PC-3 (cell line): ENCODE data around the gene NFATC2IP. TPM values are rescaled to one million over a fixed set of nuclear protein-coding genes. Genes with fewer than 3 reads are reported as not detected.
A peak's percentile ranks its signal among the peaks of the same experiment; 100 is the strongest.

Experiments
- ATAC-seq: fragments of 200-7000 bp; cut with Tn5 transposase; 2 replicates; pipeline ENCODE4 v1.9.1; 2020; ENCODE audit warnings: mild to moderate bottlenecking, moderate library complexity
- BruUV-seq: library from RNA; stranded (reverse); fragments of 400-500 nt; replicated peaks from 2 replicates; lab custom pipeline; 2021; lab: Mats Ljungman, UMichigan
- CTCF ChIA-PET: fragments of 300-600 bp; sonication (Branson Sonifier 250); formaldehyde crosslinking; loops from one replicate; lab custom pipeline; 2022; ENCODE audit warnings: antibody characterized with exemption; lab: Charles Lee
- POLR2A ChIA-PET: fragments of 300-600 bp; sonication (Branson Sonifier 250); formaldehyde crosslinking; loops from one replicate; lab custom pipeline; 2022; ENCODE audit warnings: antibody characterized with exemption; ENCODE audit not compliant: unreplicated experiment; lab: Charles Lee
- DNase-seq: peaks from one replicate; pipeline ENCODE4 v3.0.0-alpha.2; 2015
- H2AFZ ChIP-seq: fragments of 300-600 bp; sonication (generic); 2 replicates; pipeline ENCODE4 v1.6.0; 2016; ENCODE audit warnings: antibody characterized with exemption, low read length
- H3F3A ChIP-seq: fragments of 300-600 bp; sonication (generic); one replicate; pipeline ENCODE4 v1.6.0; 2017; ENCODE audit warnings: antibody characterized with exemption, low read length, control low read depth, mild to moderate bottlenecking; ENCODE audit not compliant: unreplicated experiment
- H3K27ac ChIP-seq: fragments of 300-600 bp; sonication (generic); 2 replicates; pipeline ENCODE4 v1.5.1; 2016; ENCODE audit warnings: mild to moderate bottlenecking, low read length
- H3K27me3 ChIP-seq: fragments of 300-600 bp; sonication (generic); 2 replicates; pipeline ENCODE4 v1.6.1; 2016; ENCODE audit warnings: low read length, mixed read lengths
- H3K36me3 ChIP-seq: fragments of 300-600 bp; sonication (generic); 2 replicates; pipeline ENCODE4 v1.6.1; 2016; ENCODE audit warnings: low read depth, mixed run types, low read length, mixed read lengths
- H3K4me1 ChIP-seq: fragments of 300-600 bp; sonication (generic); 2 replicates; pipeline ENCODE4 v1.5.1; 2016; ENCODE audit warnings: low read length; ENCODE audit not compliant: insufficient read depth
- H3K4me2 ChIP-seq: fragments of 300-600 bp; sonication (generic); 2 replicates; pipeline ENCODE4 v1.6.0; 2016; ENCODE audit warnings: low read length
- H3K4me3 ChIP-seq: fragments of 300-600 bp; sonication (generic); 2 replicates; pipeline ENCODE4 v1.5.1; 2016; ENCODE audit warnings: mild to moderate bottlenecking, low read length, mixed read lengths
- H3K79me2 ChIP-seq: fragments of 300-600 bp; sonication (generic); 2 replicates; pipeline ENCODE4 v1.6.1; 2017; ENCODE audit warnings: low read length, mixed read lengths
- H3K9ac ChIP-seq: fragments of 300-600 bp; sonication (generic); 2 replicates; pipeline ENCODE4 v1.6.0; 2016; ENCODE audit warnings: mild to moderate bottlenecking, low read length
- H3K9me2 ChIP-seq: fragments of 300-600 bp; sonication (generic); replicated peaks from 2 replicates; pipeline ENCODE4 v1.6.1; 2016; ENCODE audit warnings: mixed run types, low read length, mixed read lengths
- H3K9me3 ChIP-seq: fragments of 300-600 bp; sonication (generic); 2 replicates; pipeline ENCODE4 v1.6.1; 2016; ENCODE audit warnings: low read length, mixed read lengths
- H4K20me1 ChIP-seq: fragments of 300-600 bp; sonication (generic); 2 replicates; pipeline ENCODE4 v1.6.1; 2016; ENCODE audit warnings: low read length, mixed read lengths
- EZH2 ChIP-seq: fragments of 300-600 bp; sonication (generic); IDR thresholded peaks from one replicate; pipeline ENCODE4 v1.6.1; 2017; ENCODE audit warnings: antibody characterized with exemption, mild to moderate bottlenecking, low read length; ENCODE audit not compliant: unreplicated experiment
- EZH2phosphoT487 ChIP-seq: fragments of 300-600 bp; sonication (generic); IDR thresholded peaks from 2 replicates; pipeline ENCODE4 v1.6.1; 2018; ENCODE audit warnings: mild to moderate bottlenecking, antibody characterized with exemption, low read length, borderline replicate concordance
- intact Hi-C: fragments of 100-400 bp; cut with micrococcal nuclease; formaldehyde crosslinking; loops from 2 replicates; pipeline ENCODE4 v1.9.0; 2023
- total RNA-seq: library from RNA; depleted of rRNA; stranded (reverse); fragments of >200 nt; gene quantifications from 2 replicates; pipeline ENCODE4 v1.2.3, GENCODE V29; 2014
- TF ChIP-seq, protein P1 (sequence below): fragments of 300-600 bp; sonication (generic); conservative IDR thresholded peaks from 2 replicates; pipeline ENCODE4 v1.5.1; 2017; ENCODE audit warnings: antibody characterized with exemption, low read depth, mild to moderate bottlenecking, low read length

The NFATC2IP gene
- total RNA-seq, 1 experiment from 2014 or later = 33.3 TPM

DNA sequence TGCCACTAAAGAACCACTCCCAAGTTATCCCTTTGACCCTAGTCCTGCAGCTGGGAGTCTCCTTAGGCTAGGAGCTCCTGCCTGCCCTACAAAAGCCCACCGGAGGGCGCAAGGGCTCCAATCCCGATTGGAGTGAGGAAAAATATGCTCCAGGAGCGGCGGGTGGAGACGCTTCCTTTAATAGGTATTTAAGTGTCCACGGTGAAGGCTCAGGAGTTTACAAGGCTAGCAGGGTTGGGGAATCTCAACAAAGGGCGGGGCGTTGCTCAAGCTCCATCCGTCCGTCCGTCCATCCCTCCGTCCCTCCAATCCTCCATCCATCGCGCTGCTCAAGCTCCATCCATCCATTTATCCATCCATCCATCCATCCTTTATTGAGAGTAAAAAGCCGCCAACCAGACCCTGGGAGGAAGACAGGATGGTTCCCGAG is 23.3 kb downstream of the NFATC2IP start:
- intact Hi-C loops = no loop called here
- no peaks in the 10 kb centered on the region for H3K9me3 ChIP-seq
- peaks cover 9% of the 10 kb centered on the region for H3K79me2 ChIP-seq
- H3F3A ChIP-seq = no peaks in the 10 kb centered on the region
- no peaks in the 10 kb centered on the region; the same call in 1 of the 2 replicates for H3K4me1 ChIP-seq
- no peaks in the 10 kb centered on the region for H3K9me2 ChIP-seq
- H2AFZ ChIP-seq = peak overlapping the region; percentile 89
- no peaks in the 10 kb centered on the region for H3K27me3 ChIP-seq
- H3K36me3 ChIP-seq = no peaks in the 10 kb centered on the region
- CTCF ChIA-PET = interaction anchor here (0.6 kb wide), 1 partner anchor 116 kb away, joined by 5 read pairs; no protein-coding TSS in a partner anchor
- H3K9ac ChIP-seq = peak overlapping the region; percentile 74
- peak overlapping the region; percentile 83 for H3K4me2 ChIP-seq
- POLR2A ChIA-PET = interaction anchor here (0.6 kb wide), 1 partner anchor 151 kb away, joined by 4 read pairs; the partner anchor contains the start of gene ATXN2L
- no peaks in the 10 kb centered on the region for H4K20me1 ChIP-seq
- TF ChIP-seq, protein P1, sequence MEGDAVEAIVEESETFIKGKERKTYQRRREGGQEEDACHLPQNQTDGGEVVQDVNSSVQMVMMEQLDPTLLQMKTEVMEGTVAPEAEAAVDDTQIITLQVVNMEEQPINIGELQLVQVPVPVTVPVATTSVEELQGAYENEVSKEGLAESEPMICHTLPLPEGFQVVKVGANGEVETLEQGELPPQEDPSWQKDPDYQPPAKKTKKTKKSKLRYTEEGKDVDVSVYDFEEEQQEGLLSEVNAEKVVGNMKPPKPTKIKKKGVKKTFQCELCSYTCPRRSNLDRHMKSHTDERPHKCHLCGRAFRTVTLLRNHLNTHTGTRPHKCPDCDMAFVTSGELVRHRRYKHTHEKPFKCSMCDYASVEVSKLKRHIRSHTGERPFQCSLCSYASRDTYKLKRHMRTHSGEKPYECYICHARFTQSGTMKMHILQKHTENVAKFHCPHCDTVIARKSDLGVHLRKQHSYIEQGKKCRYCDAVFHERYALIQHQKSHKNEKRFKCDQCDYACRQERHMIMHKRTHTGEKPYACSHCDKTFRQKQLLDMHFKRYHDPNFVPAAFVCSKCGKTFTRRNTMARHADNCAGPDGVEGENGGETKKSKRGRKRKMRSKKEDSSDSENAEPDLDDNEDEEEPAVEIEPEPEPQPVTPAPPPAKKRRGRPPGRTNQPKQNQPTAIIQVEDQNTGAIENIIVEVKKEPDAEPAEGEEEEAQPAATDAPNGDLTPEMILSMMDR = peak; percentile 70
- TF ChIP-seq EZH2phosphoT487 (no peak), EZH2 (no peak)
- ATAC-seq (peak; percentile 58), DNase-seq (peak; percentile 65)
- H3K4me3 ChIP-seq = peak overlapping the region; percentile 96
- H3K27ac ChIP-seq = peak overlapping the region; percentile 42
- TSS peak; percentile 99 for BruUV-seq

DNA sequence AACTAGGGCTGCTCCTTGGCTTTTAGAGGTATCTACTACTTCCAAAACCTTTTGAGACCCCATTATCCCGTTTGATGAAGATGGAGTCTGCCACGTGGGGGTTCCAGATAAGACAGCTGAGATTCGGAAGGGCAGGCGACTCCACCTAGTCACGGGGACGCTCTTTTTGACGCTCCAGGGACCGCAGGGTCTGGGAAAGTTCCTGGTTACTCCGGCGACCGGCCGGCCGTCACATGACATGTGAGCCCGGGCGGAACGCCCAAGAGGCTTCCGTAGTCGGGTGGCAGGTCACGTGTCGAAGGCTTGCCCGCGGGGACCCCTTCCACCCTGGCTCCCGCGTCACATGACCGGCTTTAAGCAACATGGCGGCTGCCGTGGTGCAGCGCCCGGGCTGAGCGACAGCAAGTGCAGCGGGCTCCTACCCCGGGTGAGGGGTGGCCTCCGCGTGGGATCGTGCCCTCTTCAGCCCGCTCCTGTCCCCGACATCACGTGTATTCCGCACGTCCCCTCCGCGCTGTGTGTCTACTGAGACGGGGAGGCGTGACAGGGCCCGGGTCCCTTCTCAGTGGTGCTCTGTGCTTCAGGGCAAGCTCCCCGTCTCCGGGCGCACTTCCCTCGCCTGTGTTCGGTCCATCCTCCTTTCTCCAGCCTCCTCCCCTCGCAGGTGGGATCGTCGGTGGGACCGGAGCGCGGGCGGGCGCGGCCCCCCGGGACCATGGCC is 23.9 kb downstream of the NFATC2IP start, which contains the start of gene SPNS1:
SPNS1 (plus strand) TSS at position 342 of the 721 bp plus-strand sequence; CDS start at position 716, 374 bp downstream.
- peak within 1 kb of the TSS; percentile 96 for H3K4me3 ChIP-seq
- no TSS peak for BruUV-seq
- peaks cover 9% of the 10 kb centered on the region for H3K79me2 ChIP-seq
- ChIA-PET CTCF (no interaction called here), POLR2A (interaction anchor here (0.6 kb wide), 1 partner anchor 152 kb away, joined by 4 read pairs; the partner anchor contains the start of gene ATXN2L)
- peak; percentile 74 for ATAC-seq
- H3K9me2 ChIP-seq = no peaks in the 10 kb centered on the region
- DNase-seq = peak; percentile 89
- H4K20me1 ChIP-seq = no peaks in the 10 kb centered on the region
- no peaks in the 10 kb centered on the region for H3K36me3 ChIP-seq
- H3K9ac ChIP-seq = peak within 1 kb of the TSS; percentile 74
- H3F3A ChIP-seq = no peaks in the 10 kb centered on the region
- peak within 1 kb of the TSS; percentile 42 for H3K27ac ChIP-seq
- no peaks in the 10 kb centered on the region for H3K9me3 ChIP-seq
- no peaks in the 10 kb centered on the region; the same call in 1 of the 2 replicates for H3K4me1 ChIP-seq
- H3K4me2 ChIP-seq = peak within 1 kb of the TSS; percentile 83
- TF ChIP-seq EZH2phosphoT487 (no peak), EZH2 (no peak)
- TF ChIP-seq, protein P1 = no peak
- intact Hi-C loops = no loop called here
- H2AFZ ChIP-seq = peak within 1 kb of the TSS; percentile 89
- H3K27me3 ChIP-seq = no peaks in the 10 kb centered on the region
